Erythroblast (primary cell): ENCODE data around the gene IER5L.
"Not testable (repeated sequence)": the region's sequence is repeated elsewhere in the genome, so short reads cannot be mapped to it uniquely, and the experiment has no call there.

Source experiments
- DNase-seq, 2 experiments: peaks; one replicate each; lab custom pipeline; 2025; lab: John Stamatoyannopoulos, UW
- GATA1 ChIP-seq: IDR thresholded peaks from 2 replicates; pipeline ENCODE4 v1.6.1; 2011; ENCODE audit warnings: low read depth, mild to moderate bottlenecking, control low read depth, low read length, moderate library complexity
- POLR2A ChIP-seq: IDR thresholded peaks from 2 replicates; pipeline ENCODE4 v1.6.1; 2011; ENCODE audit warnings: mild to moderate bottlenecking, low read length

IER5L gene

DNA sequence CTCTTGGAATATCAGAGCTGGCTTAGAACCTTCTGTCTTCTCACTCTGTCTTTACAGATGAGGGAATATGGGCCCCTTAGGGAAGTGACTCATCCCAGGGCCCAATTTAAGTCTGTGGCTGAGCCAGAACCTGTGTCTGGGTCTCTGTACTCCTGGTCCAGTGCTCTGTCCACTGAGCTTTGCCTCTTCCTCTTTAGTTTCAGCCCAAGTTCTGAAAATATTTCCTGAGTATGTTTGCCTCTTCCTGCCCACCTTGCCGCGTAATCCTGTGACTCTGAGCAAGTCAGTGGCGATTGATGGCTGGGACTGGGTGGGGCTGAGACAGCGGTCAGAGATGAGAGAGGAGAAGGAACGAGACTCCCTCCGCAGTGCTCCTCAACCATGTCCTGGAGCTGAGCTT is 7.8 kb downstream of the IER5L start:
- DNase-seq: no peak
- TF ChIP-seq POLR2A (no peak), GATA1 (no peak)

DNA sequence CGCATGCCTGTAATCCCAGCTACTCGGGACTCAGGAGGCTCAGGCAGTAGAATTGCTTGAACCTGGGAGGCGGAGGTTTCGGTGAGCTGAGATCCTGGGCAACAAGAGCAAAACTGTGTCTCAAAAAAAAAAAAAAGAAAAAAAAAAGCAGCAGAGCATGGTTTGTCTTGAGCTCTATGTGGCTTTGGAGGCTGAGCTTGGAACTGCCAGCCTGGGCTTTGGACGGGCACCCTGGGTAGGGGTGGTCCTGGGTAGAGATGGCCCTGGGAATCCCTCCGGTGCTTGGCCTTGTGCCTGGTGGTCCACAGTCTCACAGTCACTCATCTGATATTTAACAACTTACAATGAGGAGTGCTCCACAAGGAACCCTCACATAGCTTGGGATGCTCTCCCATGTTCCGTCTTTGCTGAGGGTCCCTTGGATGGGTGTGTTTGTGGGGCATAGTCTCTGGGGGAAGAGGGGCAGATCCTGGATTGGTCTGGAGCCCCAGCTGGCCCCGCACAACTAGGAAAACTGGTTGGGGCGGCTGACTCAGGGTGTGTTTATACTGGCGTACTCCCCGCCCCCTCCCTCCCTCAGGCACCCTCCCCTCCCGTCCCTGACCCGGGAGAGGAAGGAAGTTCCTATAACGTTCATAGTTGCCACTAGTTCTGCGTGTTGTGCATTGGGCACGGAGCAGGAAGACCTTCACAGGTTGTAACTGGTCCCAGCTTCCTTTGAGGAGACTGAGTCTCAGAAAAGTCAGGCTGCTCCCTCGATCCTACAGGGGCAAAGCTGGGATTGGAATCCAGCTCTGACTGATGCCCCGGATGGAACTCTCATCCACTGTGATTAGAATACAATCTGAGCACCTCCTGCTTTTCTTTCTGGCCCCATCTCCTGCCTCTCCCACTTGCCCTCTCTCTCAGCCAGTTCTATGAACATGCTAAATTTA is 11.2 kb downstream of the IER5L start:
- peak in 1 of 2 experiments; percentile 30 for DNase-seq

DNA sequence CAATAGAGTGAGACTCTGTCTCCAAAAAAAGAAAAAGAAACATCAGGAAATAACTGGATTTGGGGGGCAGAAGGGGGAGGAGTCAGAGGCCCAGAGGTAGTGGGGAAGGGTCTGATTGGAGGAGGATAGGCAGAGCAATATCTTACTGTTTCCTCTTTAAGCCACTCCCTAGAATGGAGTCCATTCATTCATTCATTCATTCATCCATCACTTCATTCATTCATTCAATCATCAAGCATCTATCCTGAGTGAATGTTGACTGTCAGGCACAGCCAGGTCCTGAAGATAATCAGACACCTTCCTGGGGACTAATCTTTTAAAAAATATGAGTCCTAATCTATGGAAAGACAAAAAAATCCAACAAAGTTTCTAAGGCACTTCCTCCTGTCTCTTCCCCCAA is 12.9 kb downstream of the IER5L start:
- no peak for DNase-seq
- TF ChIP-seq POLR2A: no peak
- no peak for TF ChIP-seq GATA1

More for the DNA sequence above, 11.2 kb downstream of the IER5L start:
- TF ChIP-seq POLR2A (no peak), GATA1 (no peak)

DNA sequence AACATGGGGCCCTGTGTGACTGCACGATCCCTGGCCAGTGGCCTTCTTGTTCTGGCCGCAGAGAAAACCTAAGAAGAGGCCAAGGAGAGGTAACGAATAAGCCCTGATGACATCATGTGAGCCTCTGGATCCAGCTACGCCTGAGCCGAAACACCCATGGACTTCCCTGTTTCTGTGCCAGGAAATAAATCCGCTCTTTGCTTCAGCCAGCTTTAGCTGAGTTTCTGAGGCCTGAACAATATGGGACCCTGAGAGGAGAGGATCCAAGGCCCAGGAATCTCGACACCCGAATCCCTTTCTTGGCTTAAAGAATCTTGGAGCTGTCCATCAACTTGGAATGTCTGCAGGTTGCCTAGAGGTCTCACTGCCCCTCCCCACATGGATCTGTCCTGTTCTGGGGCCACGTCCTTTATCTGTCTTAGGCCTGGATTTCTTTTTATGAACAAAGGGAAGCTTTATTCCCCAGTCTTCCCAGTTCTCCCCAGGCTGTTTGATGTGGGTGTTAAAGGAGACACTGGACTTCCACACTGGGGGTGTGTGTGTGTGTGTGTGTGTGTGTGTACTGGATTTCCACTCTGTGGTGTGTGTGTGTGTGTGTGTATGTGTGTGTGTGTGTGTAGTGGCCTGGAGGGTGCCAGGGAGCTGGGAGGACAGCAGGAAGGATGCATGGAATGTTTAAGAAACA is 13.7 kb downstream of the IER5L start:
- TF ChIP-seq POLR2A (no peak), GATA1 (no peak)
- DNase-seq: no peak

DNA sequence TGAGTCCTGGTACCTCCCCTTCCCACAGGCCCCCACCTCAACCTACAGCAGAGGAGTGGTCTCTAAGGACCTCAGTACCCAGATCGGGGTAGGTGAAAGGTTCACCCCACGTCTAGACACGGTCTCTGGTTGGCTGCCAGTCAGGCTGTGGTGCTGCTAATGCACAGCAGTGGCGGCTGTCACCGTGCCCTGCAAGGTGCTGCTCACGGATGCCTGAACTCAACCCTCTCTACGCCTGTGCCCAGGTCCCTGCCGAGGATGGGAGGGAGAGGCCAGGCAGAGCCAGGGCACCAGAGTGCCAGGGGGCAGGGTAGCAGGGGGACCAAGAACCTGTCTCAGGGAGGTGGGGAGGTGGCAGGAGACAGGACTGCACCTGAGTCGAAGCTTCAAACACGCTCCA is 14.3 kb downstream of the IER5L start:
- DNase-seq: no peak
- TF ChIP-seq GATA1: no peak
- TF ChIP-seq POLR2A: no peak

DNA sequence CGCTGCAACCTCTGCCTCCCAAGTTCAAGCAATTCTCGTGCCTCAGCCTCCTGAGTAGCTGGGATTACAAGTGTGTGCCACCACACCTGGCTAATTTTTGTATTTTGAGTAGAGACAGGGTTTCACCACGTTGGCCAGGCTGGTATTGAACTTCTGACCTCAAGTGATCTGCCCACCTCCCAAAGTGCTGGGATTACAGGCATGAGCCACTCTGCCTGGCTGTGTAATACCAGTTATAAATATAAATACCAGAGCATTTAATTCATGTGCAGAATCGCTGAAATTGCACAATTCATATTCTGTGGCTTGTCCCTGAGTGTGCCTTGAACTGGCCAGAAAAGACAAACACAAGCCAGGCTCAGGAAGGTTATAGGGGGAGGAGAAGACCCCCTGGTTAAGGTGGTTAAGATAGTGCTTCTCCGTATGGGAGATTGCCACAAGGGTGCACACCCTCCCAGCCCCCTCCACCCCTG is 14.8 kb downstream of the IER5L start:
- not testable (repeated sequence) for DNase-seq

DNA sequence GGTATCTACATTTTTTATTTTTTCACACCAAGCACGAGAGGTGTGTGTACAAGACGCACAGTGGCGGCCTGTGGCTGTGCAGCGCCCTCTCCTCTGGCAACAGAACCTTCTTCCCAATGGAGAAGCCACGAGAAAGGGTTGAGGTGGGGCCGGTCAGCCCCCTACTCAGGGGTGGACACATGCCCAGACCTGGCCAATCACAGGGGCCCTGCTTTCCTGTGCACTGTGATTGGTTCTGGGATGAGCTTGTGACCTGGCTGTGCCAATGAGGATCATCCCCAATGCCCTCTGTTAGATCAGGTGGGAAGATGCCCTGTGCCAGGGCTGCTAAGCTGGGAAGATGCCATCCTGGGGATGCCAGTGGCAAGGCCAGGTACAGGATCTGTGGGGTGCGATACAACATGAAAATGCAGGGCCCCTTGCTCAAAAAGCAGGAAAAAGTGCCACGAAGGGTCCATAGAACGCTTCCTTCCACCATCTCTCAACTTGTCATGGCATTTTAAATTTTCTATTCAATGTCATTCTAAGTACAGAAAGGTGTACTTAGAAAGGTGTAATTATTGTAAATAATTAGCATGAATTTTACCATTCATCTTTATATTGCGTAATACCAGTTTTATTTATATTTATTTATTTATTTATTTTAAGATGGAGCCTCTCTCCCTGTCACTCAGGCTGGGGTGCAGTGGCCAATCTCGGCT is 15.4 kb downstream of the IER5L start:
- DNase-seq: no peak
- TF ChIP-seq GATA1 (no peak), POLR2A (no peak)

DNA sequence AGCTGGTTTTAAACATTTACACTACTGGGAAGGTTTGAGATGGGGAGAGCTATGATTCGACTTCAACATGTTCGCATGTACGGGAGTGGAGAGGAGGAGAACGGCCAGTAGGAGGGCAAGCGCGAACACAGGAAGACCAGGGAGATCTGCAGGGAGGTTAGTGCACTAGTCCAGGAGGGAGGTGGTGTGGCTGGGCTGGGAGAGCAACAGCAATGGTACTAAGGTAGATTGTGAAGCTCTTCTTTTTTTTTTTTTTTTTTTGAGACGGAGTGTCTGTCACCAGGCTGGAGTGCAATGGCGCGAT is 16.6 kb downstream of the IER5L start:
- no peak for DNase-seq
- TF ChIP-seq GATA1 (no peak), POLR2A (no peak)

DNA sequence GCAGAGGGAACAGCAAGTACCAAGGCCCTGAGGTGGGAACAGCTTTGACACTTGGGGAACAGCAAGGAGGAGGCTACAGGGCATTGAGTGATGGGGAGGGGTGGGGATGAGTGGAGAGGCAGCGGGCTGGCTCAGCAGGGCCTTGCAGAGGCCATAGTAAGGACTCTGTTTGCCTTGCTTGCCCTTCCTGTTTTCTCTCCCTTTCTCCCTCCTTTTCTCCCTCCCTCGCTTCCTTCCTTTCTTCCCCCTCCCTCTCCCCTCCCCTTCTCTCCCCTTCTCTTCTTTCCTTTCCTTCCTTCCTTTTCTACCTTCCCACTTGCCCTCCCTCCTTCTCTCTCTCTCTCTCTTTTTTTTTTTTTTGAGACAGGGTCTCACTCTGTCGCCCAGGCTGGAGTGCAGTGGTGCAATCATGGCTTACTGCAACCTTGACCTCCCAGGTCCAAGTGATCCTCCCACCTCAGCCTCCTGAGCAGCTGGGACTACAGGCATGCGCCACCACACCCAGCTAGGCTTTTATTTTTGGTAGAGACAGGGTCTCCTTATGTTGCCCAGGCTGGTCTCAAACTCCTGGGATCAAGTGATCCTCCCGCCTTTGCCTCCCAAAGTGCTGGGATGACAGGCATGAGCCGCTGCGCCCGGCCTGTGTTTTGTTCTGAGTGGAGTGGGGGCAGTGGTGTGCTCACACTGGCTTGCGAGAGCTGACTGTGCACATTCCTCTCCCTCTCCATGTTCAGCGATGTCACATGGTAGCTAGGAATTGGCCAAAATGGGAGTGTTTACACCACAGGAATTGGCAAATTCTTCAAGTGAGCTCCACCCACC is 17.1 kb downstream of the IER5L start:
- no peak for DNase-seq
- TF ChIP-seq POLR2A (no peak), GATA1 (no peak)

DNA sequence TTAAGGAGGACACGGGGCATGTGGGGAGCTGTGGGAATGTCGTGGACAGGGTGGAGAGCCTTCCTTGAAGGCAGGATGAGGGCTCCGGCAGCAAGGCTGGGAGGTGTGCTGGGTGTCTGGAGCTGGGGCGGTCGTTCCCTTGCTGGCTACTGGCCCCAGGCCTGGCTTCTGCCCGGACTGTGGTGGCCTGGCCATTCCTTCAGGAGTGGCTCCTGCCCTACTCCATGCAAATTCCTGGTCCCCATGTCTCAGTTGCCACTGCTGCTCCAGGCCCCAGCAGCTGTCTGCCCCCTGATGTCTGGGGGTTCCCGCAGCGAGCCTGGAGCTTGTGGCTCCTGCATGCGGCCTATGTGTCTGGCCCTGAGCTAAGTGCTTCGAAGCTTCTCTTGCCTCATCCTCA is 21.9 kb downstream of the IER5L start:
- no peak for DNase-seq
- TF ChIP-seq GATA1: no peak
- no peak for TF ChIP-seq POLR2A

DNA sequence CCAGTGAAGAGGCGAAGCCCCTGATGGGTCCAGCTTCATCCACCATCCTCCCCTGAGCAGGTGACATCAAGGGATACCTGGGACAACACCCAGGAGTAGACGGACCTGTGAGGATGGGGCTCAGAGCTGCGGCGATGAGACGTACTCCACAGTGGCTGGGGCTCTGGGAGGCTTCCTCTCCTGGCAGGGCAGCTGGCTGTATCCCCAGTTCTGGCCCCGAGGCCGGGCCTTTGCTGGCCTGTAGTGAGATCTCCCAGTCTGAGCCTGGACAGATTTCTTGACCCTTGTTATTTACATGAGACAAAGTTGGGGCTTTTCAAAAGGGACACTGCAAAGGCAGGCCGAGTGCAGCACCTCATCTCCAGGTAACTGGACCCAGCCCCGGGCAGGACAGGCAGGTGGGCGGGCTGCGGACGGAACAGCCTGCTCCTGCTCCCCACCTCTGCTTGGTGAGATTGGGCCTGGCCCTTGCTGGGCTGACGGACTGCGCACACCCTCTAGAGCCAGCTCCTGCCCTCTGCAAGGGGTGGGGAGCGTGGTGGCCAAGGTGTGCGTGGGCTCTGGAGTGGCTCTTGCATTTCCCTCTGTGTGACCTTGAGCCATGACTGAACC is 23.1 kb downstream of the IER5L start:
- no peak for TF ChIP-seq POLR2A
- TF ChIP-seq GATA1: no peak
- no peak for DNase-seq

DNA sequence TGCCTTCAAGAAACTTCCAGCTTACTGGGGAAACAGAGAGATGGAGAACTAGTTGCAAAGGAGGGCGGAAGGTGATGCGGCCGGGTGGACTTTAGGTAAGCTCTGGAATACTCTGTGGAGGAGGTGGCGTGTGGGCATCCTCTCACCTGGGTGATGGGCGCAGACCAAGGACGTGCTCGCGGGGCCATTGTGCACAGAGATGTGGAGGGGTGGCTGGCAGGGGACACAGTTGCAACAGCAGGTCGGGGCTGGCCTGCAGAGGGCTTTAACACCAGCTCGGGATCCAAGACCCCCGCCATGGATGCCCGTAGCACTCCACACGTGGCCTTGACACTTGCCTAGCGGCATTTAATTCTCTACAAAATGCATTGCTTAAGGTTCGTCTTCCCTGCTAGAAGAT is 26.6 kb downstream of the IER5L start:
- TF ChIP-seq POLR2A (no peak), GATA1 (no peak)
- no peak for DNase-seq

DNA sequence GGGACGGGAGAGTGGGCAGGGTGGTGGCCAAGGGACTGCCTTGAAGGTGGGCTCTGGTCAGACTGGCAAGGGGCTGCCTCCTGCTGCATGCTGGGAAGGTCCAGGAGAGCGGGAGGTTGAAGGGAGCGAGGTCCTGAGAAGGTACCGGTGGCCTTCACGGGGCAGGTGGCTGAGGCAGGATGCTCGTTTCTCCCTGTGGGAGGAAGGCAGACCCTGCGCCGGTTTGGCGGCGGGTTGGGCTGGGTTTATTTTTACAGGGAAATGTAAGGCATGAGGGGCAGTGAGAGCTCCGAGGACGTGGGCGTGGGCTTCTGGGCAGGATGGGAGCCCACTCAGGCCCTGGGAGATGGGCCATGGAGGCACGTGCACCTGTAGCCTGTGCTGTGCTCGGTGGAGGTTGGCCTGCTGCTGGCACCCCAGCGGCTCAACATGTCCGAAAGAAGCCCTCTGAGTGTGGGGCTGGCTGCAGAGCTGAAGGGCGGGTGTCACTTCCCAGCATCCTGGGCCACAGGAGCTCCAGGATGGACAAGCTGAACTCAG is 27.3 kb downstream of the IER5L start:
- DNase-seq: no peak
- TF ChIP-seq GATA1 (no peak), POLR2A (no peak)
